Measurements from ENCODE around the gene RAB38.

RAB38 gene

DNA sequence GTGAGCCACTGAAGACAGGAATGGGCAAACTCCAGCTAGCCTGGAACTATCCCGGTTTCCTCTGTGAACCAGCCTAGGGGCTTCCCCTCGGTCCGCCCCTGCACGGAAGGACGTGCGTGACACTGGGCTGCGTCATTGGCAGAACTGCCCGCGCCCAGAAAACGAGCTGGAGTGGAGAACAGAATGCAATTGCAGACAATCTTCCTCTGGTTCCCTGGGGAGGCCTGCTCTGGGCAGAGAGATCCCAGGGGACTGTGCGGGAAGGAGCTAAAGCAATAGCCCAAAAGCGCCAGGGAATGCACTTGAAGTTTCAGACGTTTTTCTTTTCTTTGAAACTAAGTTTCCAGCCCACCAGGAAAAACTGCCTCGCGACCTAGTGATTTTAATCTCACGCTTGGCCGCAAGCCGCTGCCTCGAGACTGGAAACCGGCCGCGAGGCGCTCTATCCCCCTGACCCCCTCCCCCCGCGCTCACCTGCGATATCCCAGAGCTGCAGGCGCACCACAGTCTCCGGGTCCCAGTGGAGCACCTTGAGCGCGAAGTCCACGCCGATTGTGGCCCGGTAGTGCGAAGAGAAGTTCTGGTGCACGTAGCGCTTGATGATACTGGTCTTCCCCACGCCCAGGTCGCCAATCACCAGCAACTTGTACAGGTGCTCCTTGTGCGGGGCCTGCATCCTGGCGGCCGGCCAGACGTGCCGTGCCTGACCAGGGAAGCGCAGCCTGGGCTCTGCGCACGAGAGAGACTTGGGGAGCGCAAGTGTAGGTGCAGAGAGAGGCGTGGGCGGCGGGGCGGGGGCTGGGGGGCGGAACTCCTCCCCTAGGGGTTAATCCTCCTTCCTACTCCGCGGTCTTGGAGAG, at the start of gene RAB38:
Gene RAB38 (minus strand): TSS at position 735 of the 860 bp plus-strand sequence. CDS start 59 bp downstream, at position 676.
- H3K27ac ChIP-seq (ENCODE audit: low read depth, low read length): peak within 1 kb of the TSS; percentile 4

DNA sequence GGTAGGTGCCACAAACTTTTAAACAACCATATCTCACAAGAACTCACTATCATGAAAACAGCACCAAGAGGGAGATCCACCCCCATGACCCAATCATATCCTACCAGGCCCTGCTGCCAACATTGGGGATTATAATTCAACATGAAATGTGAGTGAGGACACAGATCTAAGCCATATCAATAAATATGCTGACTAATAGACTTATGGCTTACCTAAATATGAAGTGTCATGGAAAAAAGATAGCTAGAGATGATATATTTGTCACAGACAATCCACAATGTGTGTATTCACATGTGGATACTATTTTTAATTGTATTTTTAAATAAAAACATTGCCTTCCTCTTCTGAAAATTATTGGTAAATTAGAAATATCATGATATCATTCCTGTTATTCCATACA, 38.2 kb upstream of the RAB38 start:
- H3K4me3 ChIP-seq (ENCODE audit: low read depth in 1 of 2, low read length in 2 of 2): no peak overlapping the region

More for the DNA sequence above, at the start of gene RAB38:
- H3K9ac ChIP-seq (ENCODE audit: low read depth in 1 of 2, low read length in 2 of 2): peak within 1 kb of the TSS; percentile 40 to 58
- H3K4me3 ChIP-seq (ENCODE audit: low read depth in 1 of 2, low read length in 2 of 2): peak within 1 kb of the TSS; percentile 65 to 68
- peaks cover 9 to 11% of the 10 kb centered on the region in 2 donors for H3K4me1 ChIP-seq (ENCODE audit: control insufficient read depth in 1 of 2, insufficient read depth in 2 of 2, low read length in 2 of 2)
- H3K27me3 ChIP-seq (ENCODE audit: control insufficient read depth in 1 of 2, insufficient read depth in 2 of 2, low read length in 2 of 2): no peaks in the 10 kb centered on the region
- H3K36me3 ChIP-seq (ENCODE audit: control insufficient read depth in 1 of 2, insufficient read depth in 2 of 2, low read length in 2 of 2): no peaks in the 10 kb centered on the region
- H3K9me3 ChIP-seq (ENCODE audit: control insufficient read depth in 1 of 2, low read length in 2 of 2): no peaks in the 10 kb centered on the region

DNA sequence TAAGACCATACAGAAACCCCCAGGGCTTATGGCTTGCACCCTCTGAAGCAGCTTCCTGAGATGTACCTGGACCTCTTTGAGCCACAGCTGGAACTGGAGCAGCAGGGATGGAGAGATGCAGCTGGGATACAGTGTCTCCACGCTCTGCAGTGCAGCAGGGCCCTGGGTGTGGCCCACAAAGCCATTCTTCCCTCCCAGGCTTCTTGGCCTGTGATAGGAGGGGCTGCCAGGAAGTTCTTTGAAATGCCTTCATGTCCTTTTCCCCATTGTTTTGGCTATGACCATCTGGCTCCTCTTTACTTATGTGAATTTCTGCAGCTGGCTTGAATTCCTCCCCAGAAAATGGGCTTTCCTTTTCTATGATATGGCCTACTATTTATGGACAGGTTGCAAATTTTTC, 37.1 kb upstream of the RAB38 start:
- Histone ChIP-seq H3K27me3 (ENCODE audit: control insufficient read depth in 1 of 2, insufficient read depth in 2 of 2, low read length in 2 of 2) (no peaks in the 10 kb centered on the region), H3K9ac (ENCODE audit: low read depth in 1 of 2, low read length in 2 of 2) (no peak overlapping the region), H3K4me1 (ENCODE audit: control insufficient read depth in 1 of 2, insufficient read depth in 2 of 2, low read length in 2 of 2) (no peaks in the 10 kb centered on the region), H3K27ac (ENCODE audit: low read depth, low read length) (no peak overlapping the region), H3K4me3 (ENCODE audit: low read depth in 1 of 2, low read length in 2 of 2) (no peak overlapping the region), H3K36me3 (ENCODE audit: control insufficient read depth in 1 of 2, insufficient read depth in 2 of 2, low read length in 2 of 2) (no peaks in the 10 kb centered on the region), H3K9me3 (ENCODE audit: control insufficient read depth in 1 of 2, low read length in 2 of 2) (no peaks in the 10 kb centered on the region)

More for the DNA sequence above, 38.2 kb upstream of the RAB38 start:
- H3K9me3 ChIP-seq (ENCODE audit: control insufficient read depth in 1 of 2, low read length in 2 of 2): no peaks in the 10 kb centered on the region
- H3K36me3 ChIP-seq (ENCODE audit: control insufficient read depth in 1 of 2, insufficient read depth in 2 of 2, low read length in 2 of 2): no peaks in the 10 kb centered on the region
- no peaks in the 10 kb centered on the region for H3K4me1 ChIP-seq (ENCODE audit: control insufficient read depth in 1 of 2, insufficient read depth in 2 of 2, low read length in 2 of 2)
- no peak overlapping the region for H3K9ac ChIP-seq (ENCODE audit: low read depth in 1 of 2, low read length in 2 of 2)
- H3K27me3 ChIP-seq (ENCODE audit: control insufficient read depth in 1 of 2, insufficient read depth in 2 of 2, low read length in 2 of 2): no peaks in the 10 kb centered on the region
- no peak overlapping the region for H3K27ac ChIP-seq (ENCODE audit: low read depth, low read length)

DNA sequence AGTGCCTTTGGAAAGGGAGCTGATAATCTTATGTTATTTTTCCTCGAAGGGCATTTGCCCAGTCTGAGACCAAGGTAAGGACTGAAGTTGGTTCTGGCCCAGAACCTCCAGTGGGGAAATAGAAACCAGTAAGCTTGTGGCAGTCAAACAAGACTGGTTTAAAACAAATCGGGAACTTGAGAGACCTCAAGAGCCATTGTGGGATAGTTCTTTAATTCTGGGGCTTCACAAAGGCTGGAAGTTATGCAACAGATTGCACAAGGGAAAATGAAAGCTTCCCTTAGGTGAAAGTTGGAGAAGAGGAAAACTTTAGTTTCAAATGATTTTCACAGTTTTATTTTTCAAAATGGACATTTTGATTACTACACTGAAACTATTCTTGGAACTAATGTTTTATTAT, 33.5 kb upstream of the RAB38 start:
- H3K36me3 ChIP-seq (ENCODE audit: control insufficient read depth in 1 of 2, insufficient read depth in 2 of 2, low read length in 2 of 2): no peaks in the 10 kb centered on the region
- H3K27ac ChIP-seq (ENCODE audit: low read depth, low read length): no peak overlapping the region
- H3K27me3 ChIP-seq (ENCODE audit: control insufficient read depth in 1 of 2, insufficient read depth in 2 of 2, low read length in 2 of 2): no peaks in the 10 kb centered on the region
- no peaks in the 10 kb centered on the region for H3K4me1 ChIP-seq (ENCODE audit: control insufficient read depth in 1 of 2, insufficient read depth in 2 of 2, low read length in 2 of 2)
- H3K9me3 ChIP-seq (ENCODE audit: control insufficient read depth in 1 of 2, low read length in 2 of 2): no peaks in the 10 kb centered on the region
- H3K4me3 ChIP-seq (ENCODE audit: low read depth in 1 of 2, low read length in 2 of 2): no peak overlapping the region
- no peak overlapping the region for H3K9ac ChIP-seq (ENCODE audit: low read depth in 1 of 2, low read length in 2 of 2)

DNA sequence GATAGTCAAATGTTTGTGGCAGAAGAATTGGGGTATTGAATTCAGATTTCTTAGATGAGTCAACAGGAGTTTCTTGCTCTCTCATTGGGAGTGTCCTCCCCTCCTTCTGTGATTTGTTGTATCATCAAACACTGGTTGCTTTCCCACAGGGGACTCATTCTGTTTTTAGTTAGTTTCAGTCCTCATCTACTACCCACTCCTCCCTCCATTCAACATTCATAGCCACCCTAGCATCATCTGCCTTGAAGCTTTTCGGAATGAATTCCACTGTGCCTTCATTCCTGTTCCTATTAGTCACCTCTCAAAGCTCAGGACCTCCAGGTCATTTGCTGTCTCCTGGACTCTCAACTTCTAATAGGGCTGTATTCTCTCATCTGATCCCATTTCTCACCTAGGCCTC, 31.5 kb upstream of the RAB38 start:
- H3K36me3 ChIP-seq (ENCODE audit: control insufficient read depth in 1 of 2, insufficient read depth in 2 of 2, low read length in 2 of 2): no peaks in the 10 kb centered on the region

DNA sequence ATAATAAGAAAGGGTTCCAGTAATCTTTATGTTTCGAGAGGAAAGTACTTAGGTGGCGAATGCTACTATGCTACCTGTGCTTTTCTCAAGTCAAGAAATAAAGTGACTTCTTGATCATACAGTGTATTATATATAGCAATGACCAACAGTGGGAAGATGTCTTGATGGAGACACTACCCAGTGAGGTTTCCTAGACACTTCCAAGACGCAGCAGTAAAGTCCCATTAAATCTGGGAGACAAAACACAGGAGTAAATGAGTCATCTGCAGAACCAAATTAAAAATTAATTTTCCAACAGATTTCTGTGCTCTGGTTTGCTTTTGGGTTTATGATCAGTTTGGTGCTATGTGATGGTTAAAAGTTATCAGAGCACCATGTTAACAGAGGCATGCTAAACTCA, 29.1 kb upstream of the RAB38 start:
- H3K36me3 ChIP-seq (ENCODE audit: control insufficient read depth in 1 of 2, insufficient read depth in 2 of 2, low read length in 2 of 2): no peaks in the 10 kb centered on the region
- H3K27ac ChIP-seq (ENCODE audit: low read depth, low read length): no peak overlapping the region
- no peaks in the 10 kb centered on the region for H3K4me1 ChIP-seq (ENCODE audit: control insufficient read depth in 1 of 2, insufficient read depth in 2 of 2, low read length in 2 of 2)
- H3K27me3 ChIP-seq (ENCODE audit: control insufficient read depth in 1 of 2, insufficient read depth in 2 of 2, low read length in 2 of 2): no peaks in the 10 kb centered on the region
- no peak overlapping the region for H3K9ac ChIP-seq (ENCODE audit: low read depth in 1 of 2, low read length in 2 of 2)
- H3K4me3 ChIP-seq (ENCODE audit: low read depth in 1 of 2, low read length in 2 of 2): no peak overlapping the region
- no peaks in the 10 kb centered on the region for H3K9me3 ChIP-seq (ENCODE audit: control insufficient read depth in 1 of 2, low read length in 2 of 2)

More for the DNA sequence above, 31.5 kb upstream of the RAB38 start:
- Histone ChIP-seq H3K4me3 (ENCODE audit: low read depth in 1 of 2, low read length in 2 of 2) (no peak overlapping the region), H3K4me1 (ENCODE audit: control insufficient read depth in 1 of 2, insufficient read depth in 2 of 2, low read length in 2 of 2) (no peaks in the 10 kb centered on the region), H3K27me3 (ENCODE audit: control insufficient read depth in 1 of 2, insufficient read depth in 2 of 2, low read length in 2 of 2) (no peaks in the 10 kb centered on the region), H3K27ac (ENCODE audit: low read depth, low read length) (no peak overlapping the region), H3K9me3 (ENCODE audit: control insufficient read depth in 1 of 2, low read length in 2 of 2) (no peaks in the 10 kb centered on the region), H3K9ac (ENCODE audit: low read depth in 1 of 2, low read length in 2 of 2) (no peak overlapping the region)

DNA sequence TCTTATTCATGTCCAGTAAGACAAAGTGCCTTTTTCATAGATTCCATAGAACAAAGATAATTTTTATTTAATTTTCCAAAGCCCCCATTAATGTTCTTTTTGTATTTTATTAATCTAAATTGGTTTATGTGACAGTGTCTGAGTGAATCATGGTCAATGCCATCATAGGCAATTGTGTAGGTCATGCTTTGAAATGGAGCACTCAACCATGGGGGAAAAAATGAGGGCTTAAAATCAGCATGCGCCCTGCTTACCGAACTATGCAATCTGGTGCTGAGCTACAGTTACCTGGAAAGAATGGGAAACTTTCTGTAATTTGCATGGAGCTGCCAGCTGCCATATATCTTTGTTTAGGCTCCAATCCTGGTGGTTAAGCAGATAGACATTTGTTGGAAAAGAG, 28.4 kb upstream of the RAB38 start:
- H3K36me3 ChIP-seq (ENCODE audit: control insufficient read depth in 1 of 2, insufficient read depth in 2 of 2, low read length in 2 of 2): no peaks in the 10 kb centered on the region
- H3K9ac ChIP-seq (ENCODE audit: low read depth in 1 of 2, low read length in 2 of 2): no peak overlapping the region
- no peaks in the 10 kb centered on the region for H3K4me1 ChIP-seq (ENCODE audit: control insufficient read depth in 1 of 2, insufficient read depth in 2 of 2, low read length in 2 of 2)
- no peak overlapping the region for H3K4me3 ChIP-seq (ENCODE audit: low read depth in 1 of 2, low read length in 2 of 2)
- H3K9me3 ChIP-seq (ENCODE audit: control insufficient read depth in 1 of 2, low read length in 2 of 2): no peaks in the 10 kb centered on the region
- H3K27ac ChIP-seq (ENCODE audit: low read depth, low read length): no peak overlapping the region
- no peaks in the 10 kb centered on the region for H3K27me3 ChIP-seq (ENCODE audit: control insufficient read depth in 1 of 2, insufficient read depth in 2 of 2, low read length in 2 of 2)

DNA sequence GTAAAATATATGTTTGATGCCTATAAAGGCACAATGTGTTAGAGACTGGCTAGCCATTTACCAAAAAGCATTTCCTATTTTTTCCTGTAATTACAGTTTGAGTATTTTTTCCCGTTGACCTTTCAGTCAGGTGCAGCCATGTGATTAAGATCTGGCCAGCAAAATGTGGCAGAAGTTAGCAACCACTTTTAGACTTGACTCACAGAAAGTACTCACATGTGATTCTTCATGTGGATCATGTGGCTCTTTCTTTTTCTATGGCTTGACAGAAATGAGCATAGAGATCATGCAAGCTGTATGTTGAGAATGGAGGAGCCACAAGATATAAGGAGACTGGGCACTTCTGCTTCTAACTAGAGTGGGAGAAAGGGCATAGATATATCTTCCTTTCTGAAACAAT, 27.3 kb upstream of the RAB38 start:
- H3K4me3 ChIP-seq (ENCODE audit: low read depth in 1 of 2, low read length in 2 of 2): no peak overlapping the region
- no peaks in the 10 kb centered on the region for H3K9me3 ChIP-seq (ENCODE audit: control insufficient read depth in 1 of 2, low read length in 2 of 2)
- no peak overlapping the region for H3K9ac ChIP-seq (ENCODE audit: low read depth in 1 of 2, low read length in 2 of 2)
- H3K36me3 ChIP-seq (ENCODE audit: control insufficient read depth in 1 of 2, insufficient read depth in 2 of 2, low read length in 2 of 2): no peaks in the 10 kb centered on the region
- no peaks in the 10 kb centered on the region for H3K4me1 ChIP-seq (ENCODE audit: control insufficient read depth in 1 of 2, insufficient read depth in 2 of 2, low read length in 2 of 2)
- no peak overlapping the region for H3K27ac ChIP-seq (ENCODE audit: low read depth, low read length)
- no peaks in the 10 kb centered on the region for H3K27me3 ChIP-seq (ENCODE audit: control insufficient read depth in 1 of 2, insufficient read depth in 2 of 2, low read length in 2 of 2)

DNA sequence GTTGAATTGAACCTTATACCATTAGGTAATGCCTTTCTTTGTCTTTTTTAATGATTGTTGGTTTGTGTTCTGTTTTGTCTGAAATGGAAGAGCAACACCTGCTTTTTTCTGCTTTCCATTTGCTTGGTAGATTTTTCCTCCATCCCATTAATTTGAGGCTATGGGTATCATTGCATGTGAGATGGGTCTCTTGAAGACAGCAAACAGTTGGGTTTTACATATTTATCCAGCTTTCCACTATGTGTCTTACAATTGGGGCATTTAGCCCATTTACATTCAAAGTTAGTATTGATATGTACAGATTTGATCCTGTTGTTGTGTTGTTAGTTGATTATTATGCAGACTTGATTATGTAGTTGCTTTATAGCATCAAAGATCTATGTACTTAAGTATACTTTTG, 21.1 kb upstream of the RAB38 start:
- Histone ChIP-seq H3K9ac (ENCODE audit: low read depth in 1 of 2, low read length in 2 of 2) (no peak overlapping the region), H3K4me3 (ENCODE audit: low read depth in 1 of 2, low read length in 2 of 2) (no peak overlapping the region), H3K27me3 (ENCODE audit: control insufficient read depth in 1 of 2, insufficient read depth in 2 of 2, low read length in 2 of 2) (no peaks in the 10 kb centered on the region), H3K36me3 (ENCODE audit: control insufficient read depth in 1 of 2, insufficient read depth in 2 of 2, low read length in 2 of 2) (no peaks in the 10 kb centered on the region), H3K27ac (ENCODE audit: low read depth, low read length) (no peak overlapping the region), H3K9me3 (ENCODE audit: control insufficient read depth in 1 of 2, low read length in 2 of 2) (peaks cover 0 to 10% of the 10 kb centered on the region in 2 donors), H3K4me1 (ENCODE audit: control insufficient read depth in 1 of 2, insufficient read depth in 2 of 2, low read length in 2 of 2) (no peaks in the 10 kb centered on the region)

DNA sequence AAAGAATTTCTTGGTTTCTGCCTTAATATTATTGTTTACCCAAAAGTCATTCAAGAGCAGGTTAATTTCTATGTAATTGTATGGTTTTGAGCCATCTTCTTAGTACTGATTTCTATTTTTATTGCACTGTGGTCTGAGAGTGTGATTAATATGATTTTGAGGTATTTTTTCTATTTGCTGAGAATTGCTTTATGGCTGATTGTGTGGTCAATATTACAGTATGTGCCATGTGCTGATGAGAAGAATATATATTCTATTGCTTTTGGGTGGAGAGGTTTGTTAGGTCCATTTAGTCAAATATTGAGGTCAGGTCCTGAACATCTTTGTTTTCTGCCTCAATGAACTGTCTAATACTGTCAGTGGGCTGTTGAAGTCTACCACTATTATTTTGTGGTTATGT, 20.7 kb upstream of the RAB38 start:
- Histone ChIP-seq H3K4me3 (ENCODE audit: low read depth in 1 of 2, low read length in 2 of 2) (no peak overlapping the region), H3K36me3 (ENCODE audit: control insufficient read depth in 1 of 2, insufficient read depth in 2 of 2, low read length in 2 of 2) (no peaks in the 10 kb centered on the region), H3K27me3 (ENCODE audit: control insufficient read depth in 1 of 2, insufficient read depth in 2 of 2, low read length in 2 of 2) (no peaks in the 10 kb centered on the region), H3K9me3 (ENCODE audit: control insufficient read depth in 1 of 2, low read length in 2 of 2) (peaks cover 0 to 10% of the 10 kb centered on the region in 2 donors), H3K4me1 (ENCODE audit: control insufficient read depth in 1 of 2, insufficient read depth in 2 of 2, low read length in 2 of 2) (no peaks in the 10 kb centered on the region), H3K27ac (ENCODE audit: low read depth, low read length) (no peak overlapping the region), H3K9ac (ENCODE audit: low read depth in 1 of 2, low read length in 2 of 2) (no peak overlapping the region)
